IMR-90 (cell line): Measurements from ENCODE around the gene FOSL1. TPM values are rescaled to one million over a fixed set of nuclear protein-coding genes. Genes with fewer than 3 reads are reported as not detected.

Experiments
- ATAC-seq: fragments of 200-7000 bp; cut with Tn5 transposase; 2 replicates; pipeline ENCODE4 v1.9.1; 2020; ENCODE audit warnings: low read depth, mild to moderate bottlenecking, moderate library complexity
- BruUV-seq: library from RNA; stranded (reverse); fragments of 400-500 nt; replicated peaks from 2 replicates; lab custom pipeline; 2021; lab: Mats Ljungman, UMichigan
- CTCF ChIA-PET: fragments of 300-600 bp; formaldehyde crosslinking; extraction: SDS; loops from one replicate; lab custom pipeline; 2021; ENCODE audit warnings: antibody characterized with exemption; lab: Yijun Ruan, JAX
- POLR2A ChIA-PET: fragments of 300-600 bp; sonication (Branson Sonifier 250); formaldehyde crosslinking; loops from one replicate; lab custom pipeline; 2022; ENCODE audit warnings: antibody characterized with exemption; ENCODE audit not compliant: unreplicated experiment; lab: Charles Lee
- DNase-seq: peaks from one replicate; pipeline ENCODE4 v3.0.0; 2013
- H2AFZ ChIP-seq: replicated peaks from 2 replicates; pipeline ENCODE3; 2013; ENCODE audit warnings: low read length, mild to moderate bottlenecking; ENCODE audit not compliant: poor library complexity
- H2AK5ac ChIP-seq: 2 replicates; pipeline ENCODE4 v1.6.1; 2013; ENCODE audit warnings: low read depth, low read length, inconsistent platforms
- H2AK9ac ChIP-seq: replicated peaks from 2 replicates; pipeline ENCODE3; 2013; ENCODE audit warnings: mild to moderate bottlenecking, low read depth, low read length, moderate library complexity; ENCODE audit not compliant: poor library complexity
- H2BK120ac ChIP-seq: 2 replicates; pipeline ENCODE4 v1.6.1; 2013; ENCODE audit warnings: low read depth, low read length, inconsistent platforms
- H2BK15ac ChIP-seq: 3 replicates; pipeline ENCODE4 v1.6.1; 2013; ENCODE audit warnings: low read depth, low read length, inconsistent platforms
- H2BK20ac ChIP-seq: 2 replicates; pipeline ENCODE4 v1.6.1; 2013; ENCODE audit warnings: low read depth, mild to moderate bottlenecking, inconsistent platforms, low read length, moderate library complexity
- H2BK5ac ChIP-seq: 2 replicates; pipeline ENCODE4 v1.6.1; 2013; ENCODE audit warnings: mild to moderate bottlenecking, low read depth, low read length, inconsistent platforms; ENCODE audit not compliant: poor library complexity, severe bottlenecking
- H3K14ac ChIP-seq: replicated peaks from 2 replicates; pipeline ENCODE4 v1.6.1; 2013; ENCODE audit warnings: low read depth, low read length, inconsistent platforms
- H3K18ac ChIP-seq: 2 replicates; pipeline ENCODE4 v1.6.1; 2013; ENCODE audit warnings: low read depth, low read length, control low read depth
- H3K23ac ChIP-seq: 2 replicates; pipeline ENCODE4 v1.6.1; 2013; ENCODE audit warnings: low read depth, low read length, inconsistent platforms
- H3K27ac ChIP-seq: 2 replicates; pipeline ENCODE4 v1.5.1; 2013; ENCODE audit warnings: mild to moderate bottlenecking, control low read depth, low read length; ENCODE audit not compliant: insufficient read depth
- H3K27me3 ChIP-seq: 2 replicates; pipeline ENCODE4 v1.6.1; 2013; ENCODE audit warnings: low read length; ENCODE audit not compliant: control insufficient read depth, insufficient read depth
- H3K36me3 ChIP-seq: 2 replicates; pipeline ENCODE4 v1.6.1; 2013; ENCODE audit warnings: low read length, mixed read lengths; ENCODE audit not compliant: control insufficient read depth, insufficient read depth
- H3K4ac ChIP-seq: 2 replicates; pipeline ENCODE4 v1.6.1; 2013; ENCODE audit warnings: low read depth, low read length, inconsistent platforms
- H3K4me1 ChIP-seq: 2 replicates; pipeline ENCODE4 v1.6.1; 2013; ENCODE audit warnings: low read length, mixed read lengths; ENCODE audit not compliant: control insufficient read depth, insufficient read depth
- H3K4me2 ChIP-seq: 2 replicates; pipeline ENCODE4 v1.6.1; 2013; ENCODE audit warnings: low read depth, mild to moderate bottlenecking, control low read depth, low read length, moderate library complexity
- H3K4me3 ChIP-seq: 2 replicates; pipeline ENCODE4 v1.5.1; 2013; ENCODE audit warnings: low read depth, mild to moderate bottlenecking, control low read depth, low read length, moderate library complexity; ENCODE audit not compliant: insufficient read depth
- H3K56ac ChIP-seq: 2 replicates; pipeline ENCODE4 v1.6.1; 2013; ENCODE audit warnings: low read length, inconsistent platforms; ENCODE audit not compliant: insufficient read depth; ENCODE audit errors: extremely low read depth
- H3K79me1 ChIP-seq, 2 experiments: 2 replicates each; pipeline ENCODE4 v1.6.1; 2013; ENCODE audit warnings: low read length in 2 of 2, inconsistent platforms in 1 of 2, low read depth in 1 of 2
- H3K9ac ChIP-seq: 2 replicates; pipeline ENCODE4 v1.6.1; 2013; ENCODE audit warnings: low read depth, low read length, control low read depth
- H3K9me1 ChIP-seq: 2 replicates; pipeline ENCODE4 v1.6.1; 2013; ENCODE audit warnings: low read length, inconsistent platforms; ENCODE audit not compliant: insufficient read depth
- H3K9me3 ChIP-seq: 2 replicates; pipeline ENCODE4 v1.6.1; 2013; ENCODE audit warnings: low read length; ENCODE audit not compliant: control insufficient read depth, insufficient read depth
- H4K20me1 ChIP-seq: 2 replicates; pipeline ENCODE4 v1.6.1; 2013; ENCODE audit warnings: low read length, inconsistent platforms; ENCODE audit not compliant: insufficient read depth
- H4K5ac ChIP-seq: 2 replicates; pipeline ENCODE4 v1.6.1; 2013; ENCODE audit warnings: mild to moderate bottlenecking, low read depth, low read length, control low read depth
- H4K8ac ChIP-seq, 2 experiments: 2 replicates each; pipeline ENCODE4 v1.6.1; 2013; ENCODE audit warnings: low read depth in 2 of 2, low read length in 2 of 2, control low read depth in 1 of 2, inconsistent platforms in 1 of 2
- H4K91ac ChIP-seq: 2 replicates; pipeline ENCODE4 v1.6.1; 2013; ENCODE audit warnings: low read depth, low read length, inconsistent platforms; ENCODE audit not compliant: insufficient read depth
- BHLHE40 ChIP-seq: fragments of 150-350 bp; IDR thresholded peaks from 2 replicates; pipeline ENCODE4 v1.6.1; 2016; ENCODE audit warnings: mild to moderate bottlenecking, low read depth, low read length
- CTCF ChIP-seq: conservative IDR thresholded peaks from 2 replicates; pipeline ENCODE4 v1.5.1; 2012; ENCODE audit warnings: mild to moderate bottlenecking, low read depth, low read length, improper control_type of control experiment
- FOS ChIP-seq: fragments of 150-350 bp; IDR thresholded peaks from 2 replicates; pipeline ENCODE4 v1.6.1; 2016; ENCODE audit warnings: low read depth, low read length
- MAZ ChIP-seq: IDR thresholded peaks from 2 replicates; pipeline ENCODE4 v1.6.1; 2012; ENCODE audit warnings: low read depth, mild to moderate bottlenecking, low read length, improper control_type of control experiment, moderate library complexity, borderline replicate concordance
- MXI1 ChIP-seq: IDR thresholded peaks from 2 replicates; pipeline ENCODE4 v1.6.1; 2012; ENCODE audit warnings: low read depth, mild to moderate bottlenecking, low read length, moderate library complexity, borderline replicate concordance
- NFE2L2 ChIP-seq: fragments of 150-350 bp; IDR thresholded peaks from 2 replicates; pipeline ENCODE4 v1.6.1; 2016; ENCODE audit warnings: low read depth, mild to moderate bottlenecking, low read length
- POLR2A ChIP-seq: IDR thresholded peaks from 2 replicates; pipeline ENCODE4 v1.6.1; 2012; ENCODE audit warnings: mild to moderate bottlenecking, low read depth, low read length
- RFX5 ChIP-seq: IDR thresholded peaks from 2 replicates; pipeline ENCODE4 v1.8.0; 2012; ENCODE audit warnings: low read depth, mild to moderate bottlenecking, low read length, moderate library complexity
- SMC3 ChIP-seq: fragments of 150-350 bp; IDR thresholded peaks from 2 replicates; pipeline ENCODE4 v1.6.1; 2016; ENCODE audit warnings: low read depth, mild to moderate bottlenecking, antibody characterized with exemption, low read length, moderate library complexity
- USF2 ChIP-seq: fragments of 150-350 bp; IDR thresholded peaks from 2 replicates; pipeline ENCODE4 v1.6.1; 2017; ENCODE audit warnings: mild to moderate bottlenecking, antibody characterized with exemption, low read length, low read depth
- WGBS, 2 experiments: methylation state at CpG; one replicate each; pipeline versions ENCODE4 v1.1.5 to v1.1.7; 2013; ENCODE audit warnings: missing lambda C conversion rate in 2 of 2; ENCODE audit not compliant: insufficient read length in 1 of 2; ENCODE audit errors: extremely low coverage in 2 of 2; 5-methylcytosine and 5-hydroxymethylcytosine counted together
- dilution Hi-C: fragments of 300-500 bp; cut with HindIII; formaldehyde crosslinking; loops from one replicate; pipeline ENCODE4 v1.14.3; 2018; ENCODE audit warnings: low sequenced_read_pairs; ENCODE audit not compliant: unreplicated experiment
- in situ Hi-C: fragments of 300-500 bp; cut with MboI; formaldehyde crosslinking; loops from 3 replicates; pipeline ENCODE4 v1.14.3; 2019; ENCODE audit warnings: low sequenced_read_pairs, inconsistent platforms, mixed read lengths
- intact Hi-C: fragments of 100-400 bp; cut with micrococcal nuclease; formaldehyde crosslinking; loops from 2 replicates; pipeline ENCODE4 v1.10.0; 2022
- polyA plus RNA-seq, 3 experiments: library from polyadenylated mRNA; depleted of rRNA; stranded (reverse); fragments of >200 nt; gene quantifications; 2 replicates each; pipeline ENCODE4 v1.2.3, GENCODE V29; 2012; ENCODE audit warnings: low replicate concordance in 1 of 3
- total RNA-seq: library from RNA; depleted of rRNA; stranded (reverse); fragments of >200 nt; gene quantifications from 2 replicates; pipeline ENCODE4 v1.2.3, GENCODE V29; 2012

FOSL1 gene
- total and polyA plus RNA-seq, 2 of the 4 experiments (the other 2 are of a cell fraction) = 17.2 to 107 TPM

DNA sequence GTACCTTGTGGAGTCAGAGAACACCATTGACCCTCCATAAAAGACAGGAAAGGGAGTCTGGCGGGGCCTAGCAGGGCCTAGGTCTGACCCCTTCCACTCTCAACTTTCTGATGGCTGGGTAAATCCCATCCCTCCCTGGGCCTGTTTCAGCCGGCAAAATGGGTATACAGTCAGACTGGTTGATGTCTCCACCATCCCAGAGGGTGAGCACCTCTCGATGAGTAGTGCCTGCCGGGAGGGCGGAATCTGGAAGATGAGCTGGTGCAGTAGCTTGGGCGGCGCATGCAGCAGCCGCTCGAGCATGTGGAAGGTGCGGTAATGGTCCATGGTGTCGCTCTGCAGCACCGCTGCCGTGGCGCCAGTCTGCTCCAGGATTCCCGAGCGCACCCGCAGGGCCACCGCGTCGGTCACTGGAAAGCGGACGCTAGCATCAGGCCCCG lies 12.4 kb downstream of the FOSL1 start:
- peaks cover 13% of the 10 kb centered on the region for H3K4me1 ChIP-seq
- H2AK9ac ChIP-seq = peak overlapping the region; percentile 98
- H3K4me2 ChIP-seq = peak overlapping the region; percentile 91
- peak overlapping the region; percentile 27 for H2BK5ac ChIP-seq
- peak overlapping the region; percentile 11 for H2BK120ac ChIP-seq
- no peaks in the 10 kb centered on the region for H3K9me1 ChIP-seq
- peaks cover 44% of the 10 kb centered on the region for H4K20me1 ChIP-seq
- in situ Hi-C loops (no loop called here), dilution Hi-C loops (no loop called here), intact Hi-C loops (loop anchor here (1.0 to 2.0 kb wide), 4 partner anchors 30 to 102 kb away; partner anchors contain the start of gene SART1)
- 0% methylated on average over 7 of the region's 23 CpGs; no CpG with 5 or more reads in 1 of the 2 experiments for WGBS, 2 experiments
- peak overlapping the region; percentile 90 for H2AK5ac ChIP-seq
- no peak; the same call in 1 of the 2 replicates for ATAC-seq
- H3K4me3 ChIP-seq = peak overlapping the region; percentile 81
- H3K79me1 ChIP-seq = peaks cover 9 to 71% of the 10 kb centered on the region in 2 experiments
- BruUV-seq = TSS peak; percentile 4
- ChIA-PET CTCF (interaction anchor here (0.7 to 2.1 kb wide), 16 partner anchors 9 to 176 kb away, joined by 3 to 8 read pairs (median 4); partner anchors contain the start of genes EFEMP2, FOSL1, KAT5 and MUS81), POLR2A (interaction anchor here (0.5 to 4.4 kb wide), 8 partner anchors 9 to 1109 kb away, joined by 3 to 20 read pairs (median 6); partner anchors contain the start of genes FOSL1 and SF1)
- peak overlapping the region; percentile 3; the same call in 1 of the 2 replicates for H4K5ac ChIP-seq
- no peaks in the 10 kb centered on the region for H3K9me3 ChIP-seq
- H2AFZ ChIP-seq = peak overlapping the region; percentile 99
- H3K9ac ChIP-seq = peak overlapping the region; percentile 78
- no peak overlapping the region for H2BK20ac ChIP-seq
- peak overlapping the region; percentile 99 for H3K14ac ChIP-seq
- H3K27ac ChIP-seq = peak overlapping the region; percentile 85
- H3K56ac ChIP-seq = 0 out of 2 replicates have a peak overlapping the region, but pooled peaks have one; percentile 4
- no peak for TF ChIP-seq BHLHE40
- TF ChIP-seq CTCF = no peak
- TF ChIP-seq MAZ = no peak
- TF ChIP-seq POLR2A = no peak
- no peak for TF ChIP-seq USF2
- TF ChIP-seq FOS = no peak
- 0 out of 2 replicates have a peak, but pooled peaks have one; percentile 10 for TF ChIP-seq RFX5
- TF ChIP-seq NFE2L2 = no peak
- TF ChIP-seq SMC3 = no peak
- peak; percentile 71; the same call in 1 of the 2 replicates for TF ChIP-seq MXI1
- peaks cover 44% of the 10 kb centered on the region for H3K36me3 ChIP-seq
- peak overlapping the region; percentile 74 to 98; a peak in 3 of 4 replicates for H4K8ac ChIP-seq
- H4K91ac ChIP-seq = peak overlapping the region; percentile 49
- peak overlapping the region; percentile 98 for H3K4ac ChIP-seq
- H3K27me3 ChIP-seq = no peaks in the 10 kb centered on the region
- peak overlapping the region; percentile 99 for H3K23ac ChIP-seq
- H3K18ac ChIP-seq = no peak overlapping the region
- DNase-seq = peak; percentile 63
- H2BK15ac ChIP-seq = no peak overlapping the region; the same call in 2 of the 3 replicates
